Suprapubic skin (tissue), 3 donors: ENCODE data around the gene DCK.

Source experiments
- CTCF ChIP-seq, 2 donors: fragments of 200-600 bp in 1 of 2; fragments of 450-650 bp in 1 of 2; sonication (generic) in 1 of 2; IDR thresholded peaks; one replicate each; pipeline ENCODE4 v1.5.1; 2016 to 2019; ENCODE audit warnings: antibody characterized with exemption in 2 of 2, mild to moderate bottlenecking in 1 of 2, moderate library complexity in 1 of 2
- EP300 ChIP-seq: sonication (generic); formaldehyde crosslinking; IDR thresholded peaks from one replicate; pipeline ENCODE4 v1.6.1; 2017; ENCODE audit warnings: antibody characterized with exemption

- TF ChIP-seq CTCF (IDR thresholded peaks at IDR 0.05) = no peak
- TF ChIP-seq EP300 = no peak
Observed at GRCh38 chr4:70997036-70997435, 3.6 kb downstream of the DCK start.
